HFFc6 (cell line): ENCODE measurements around the gene HS6ST2. TPM values are rescaled to one million over a fixed set of nuclear protein-coding genes. Genes with fewer than 3 reads are reported as not detected.

Experiments used
- DNase-seq: peaks from one replicate; pipeline ENCODE4 v3.0.0-alpha.2; 2018
- H3K27ac Mint-ChIP-seq: 2 replicates; pipeline ENCODE4 v1.8.0; 2020; ENCODE audit warnings: mild to moderate bottlenecking, mixed read lengths
- H3K27me3 Mint-ChIP-seq: 2 replicates; pipeline ENCODE4 v1.8.0; 2021; ENCODE audit warnings: mild to moderate bottlenecking, moderate library complexity, mixed read lengths; ENCODE audit not compliant: insufficient read depth
- H3K36me3 Mint-ChIP-seq: 2 replicates; pipeline ENCODE4 v1.8.0; 2021; ENCODE audit warnings: low read depth, mixed read lengths
- H3K4me1 Mint-ChIP-seq: 2 replicates; pipeline ENCODE4 v1.8.0; 2020; ENCODE audit warnings: low read depth, mixed read lengths
- H3K4me3 Mint-ChIP-seq: 2 replicates; pipeline ENCODE4 v1.8.0; 2020; ENCODE audit warnings: mild to moderate bottlenecking, moderate library complexity, mixed read lengths
- H3K9me3 Mint-ChIP-seq: 2 replicates; pipeline ENCODE4 v1.8.0; 2020; ENCODE audit warnings: mild to moderate bottlenecking, mixed read lengths
- total RNA-seq, 6 experiments: library from RNA; stranded (reverse); fragmentation: NEBNext Ultra II Directional; extraction: Animal tissue kit (Norgen Biotek cat#: 25700); gene quantifications; 2 replicates in 1 of 6; 3 replicates in 5 of 6; pipeline ENCODE4 v1.2.3, GENCODE V29; 2021
- TF ChIP-seq, protein P1 (sequence below): fragments of 200-600 bp; sonication (generic); IDR thresholded peaks from 2 replicates; pipeline ENCODE4 v1.5.0; 2021; ENCODE audit warnings: antibody characterized with exemption, mild to moderate bottlenecking

HS6ST2 gene
- total RNA-seq, 6 experiments from 2014 or later = not detected

GRCh38 chrX:132639446-132639845 lies 319.0 kb downstream of the HS6ST2 start:
- TF ChIP-seq, protein P1, sequence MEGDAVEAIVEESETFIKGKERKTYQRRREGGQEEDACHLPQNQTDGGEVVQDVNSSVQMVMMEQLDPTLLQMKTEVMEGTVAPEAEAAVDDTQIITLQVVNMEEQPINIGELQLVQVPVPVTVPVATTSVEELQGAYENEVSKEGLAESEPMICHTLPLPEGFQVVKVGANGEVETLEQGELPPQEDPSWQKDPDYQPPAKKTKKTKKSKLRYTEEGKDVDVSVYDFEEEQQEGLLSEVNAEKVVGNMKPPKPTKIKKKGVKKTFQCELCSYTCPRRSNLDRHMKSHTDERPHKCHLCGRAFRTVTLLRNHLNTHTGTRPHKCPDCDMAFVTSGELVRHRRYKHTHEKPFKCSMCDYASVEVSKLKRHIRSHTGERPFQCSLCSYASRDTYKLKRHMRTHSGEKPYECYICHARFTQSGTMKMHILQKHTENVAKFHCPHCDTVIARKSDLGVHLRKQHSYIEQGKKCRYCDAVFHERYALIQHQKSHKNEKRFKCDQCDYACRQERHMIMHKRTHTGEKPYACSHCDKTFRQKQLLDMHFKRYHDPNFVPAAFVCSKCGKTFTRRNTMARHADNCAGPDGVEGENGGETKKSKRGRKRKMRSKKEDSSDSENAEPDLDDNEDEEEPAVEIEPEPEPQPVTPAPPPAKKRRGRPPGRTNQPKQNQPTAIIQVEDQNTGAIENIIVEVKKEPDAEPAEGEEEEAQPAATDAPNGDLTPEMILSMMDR = no peak
- H3K9me3 Mint-ChIP-seq = no peaks in the 10 kb centered on the region
- no peak overlapping the region for H3K4me3 Mint-ChIP-seq
- H3K27me3 Mint-ChIP-seq = peaks cover 6% of the 10 kb centered on the region
- H3K4me1 Mint-ChIP-seq = no peaks in the 10 kb centered on the region
- DNase-seq = no peak
- H3K36me3 Mint-ChIP-seq = no peaks in the 10 kb centered on the region
- no peak overlapping the region for H3K27ac Mint-ChIP-seq

- TF ChIP-seq, protein P1 = no peak
- no peak for DNase-seq
- H3K36me3 Mint-ChIP-seq = no peaks in the 10 kb centered on the region
These were observed 320.1 kb downstream of the HS6ST2 start for GRCh38 chrX:132638313-132638712.

DNA sequence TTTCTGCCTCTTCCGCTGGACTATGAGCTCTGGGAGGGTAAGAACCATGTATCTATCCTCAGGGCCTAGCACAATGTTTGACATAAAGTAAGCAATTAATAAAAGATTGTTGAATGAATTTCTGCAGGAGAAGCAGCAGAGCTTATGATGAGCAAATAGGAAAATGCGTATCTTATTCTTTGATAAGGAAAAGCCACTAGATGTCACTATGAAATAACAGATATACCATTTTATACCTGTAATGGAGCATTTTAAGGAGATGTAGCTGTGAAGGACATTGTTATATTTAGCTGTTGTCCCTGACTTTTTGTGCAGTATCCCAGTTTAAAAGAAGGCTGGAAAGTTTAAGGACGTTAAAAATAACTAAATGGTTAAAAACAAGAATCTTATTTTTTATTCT lies 322.3 kb downstream of the HS6ST2 start:
- TF ChIP-seq, protein P1 = peak; percentile 39; the same call in 1 of the 2 replicates
- no peaks in the 10 kb centered on the region; the same call in 1 of the 2 replicates for H3K27me3 Mint-ChIP-seq
- H3K9me3 Mint-ChIP-seq = no peaks in the 10 kb centered on the region
- no peak for DNase-seq
- no peaks in the 10 kb centered on the region for H3K4me1 Mint-ChIP-seq
- no peak overlapping the region for H3K4me3 Mint-ChIP-seq
- H3K27ac Mint-ChIP-seq = no peak overlapping the region
- no peaks in the 10 kb centered on the region for H3K36me3 Mint-ChIP-seq

More at GRCh38 chrX:132638313-132638712, 320.1 kb downstream of the HS6ST2 start:
- H3K27me3 Mint-ChIP-seq = peaks cover 6% of the 10 kb centered on the region
- H3K4me3 Mint-ChIP-seq = no peak overlapping the region
- H3K27ac Mint-ChIP-seq = no peak overlapping the region
- H3K9me3 Mint-ChIP-seq = no peaks in the 10 kb centered on the region
- H3K4me1 Mint-ChIP-seq = no peaks in the 10 kb centered on the region

- DNase-seq = no peak
- H3K36me3 Mint-ChIP-seq = no peaks in the 10 kb centered on the region
- H3K4me1 Mint-ChIP-seq = no peaks in the 10 kb centered on the region
- TF ChIP-seq, protein P1 = no peak
- no peak overlapping the region for H3K4me3 Mint-ChIP-seq
- no peaks in the 10 kb centered on the region; the same call in 1 of the 2 replicates for H3K27me3 Mint-ChIP-seq
- H3K9me3 Mint-ChIP-seq = no peaks in the 10 kb centered on the region
- no peak overlapping the region for H3K27ac Mint-ChIP-seq
These were observed 323.9 kb downstream of the HS6ST2 start for GRCh38 chrX:132634521-132634920.

- Mint-ChIP-seq H3K27ac (no peak overlapping the region), H3K9me3 (no peaks in the 10 kb centered on the region), H3K36me3 (no peaks in the 10 kb centered on the region), H3K4me3 (no peak overlapping the region), H3K4me1 (no peaks in the 10 kb centered on the region), H3K27me3 (0 out of 2 replicates have a peak, but pooled peaks cover 2% of the 10 kb centered on the region)
- DNase-seq = peak; percentile 10
- TF ChIP-seq, protein P1 = peak; percentile 54; the same call in 1 of the 2 replicates
These were observed 326.7 kb downstream of the HS6ST2 start for GRCh38 chrX:132631579-132632232.
